Esophagus muscularis mucosa (tissue), 4 donors: Measurements from ENCODE around the gene PDGFC. TPM values are rescaled to one million over a fixed set of nuclear protein-coding genes. Genes with fewer than 3 reads are reported as not detected.

Experiments
- DNase-seq: peaks from one replicate; pipeline ENCODE4 v3.0.0-alpha.2; 2017; ENCODE audit errors: extremely low spot score
- H3K27ac ChIP-seq, 4 donors: fragments of 200-600 bp; sonication (generic); replicated peaks in 1 of 4; 1 replicate in 3 of 4; 2 replicates in 1 of 4; pipeline ENCODE4 v1.5.1; 2016 to 2019; ENCODE audit warnings: mild to moderate bottlenecking in 1 of 4
- H3K27me3 ChIP-seq, 4 donors: fragments of 200-600 bp; sonication (generic); one replicate each; pipeline versions ENCODE4 v1.5.1 to v1.6.0; 2016 to 2019
- H3K36me3 ChIP-seq, 4 donors: fragments of 200-600 bp; sonication (generic); one replicate each; pipeline ENCODE4 v1.5.1; 2016 to 2019
- H3K4me1 ChIP-seq, 4 donors: fragments of 200-600 bp; sonication (generic); one replicate each; pipeline ENCODE4 v1.5.1; 2016 to 2019
- H3K4me3 ChIP-seq, 4 donors: fragments of 200-600 bp; sonication (generic); 1 replicate in 2 of 4; 2 replicates in 2 of 4; pipeline ENCODE4 v1.5.1; 2016 to 2019; ENCODE audit warnings: mild to moderate bottlenecking in 4 of 4, moderate library complexity in 1 of 4
- H3K9me3 ChIP-seq, 4 donors: fragments of 200-600 bp; sonication (generic); 1 replicate in 3 of 4; 2 replicates in 1 of 4; pipeline ENCODE4 v1.5.1; 2016 to 2019
- CTCF ChIP-seq, 3 experiments: fragments of 200-600 bp in 2 of 3; fragments of 450-650 bp in 1 of 3; sonication (generic) in 2 of 3; IDR thresholded peaks; one replicate each; pipeline ENCODE4 v1.5.1; 2017 to 2019; ENCODE audit warnings: antibody characterized with exemption in 3 of 3, mild to moderate bottlenecking in 2 of 3, moderate library complexity in 1 of 3
- EP300 ChIP-seq: sonication (generic); formaldehyde crosslinking; IDR thresholded peaks from one replicate; pipeline ENCODE4 v1.6.1; 2017; ENCODE audit warnings: antibody characterized with exemption
- POLR2A ChIP-seq: fragments of 450-650 bp; IDR thresholded peaks from one replicate; pipeline ENCODE4 v1.6.1; 2017; ENCODE audit warnings: antibody characterized with exemption, moderate library complexity, mild to moderate bottlenecking, low read depth
- POLR2AphosphoS5 ChIP-seq, 2 donors: sonication (generic); formaldehyde crosslinking; IDR thresholded peaks; one replicate each; pipeline ENCODE4 v1.6.1; 2017; ENCODE audit warnings: antibody characterized with exemption in 2 of 2
- WGBS: methylation state at CpG from one replicate; pipeline ENCODE4 v1.1.5; 2018; 5-methylcytosine and 5-hydroxymethylcytosine counted together
- intact Hi-C: fragments of 100-400 bp; cut with DNase I; formaldehyde crosslinking; loops from one replicate; pipeline ENCODE4 v1.15.1; 2023
- total RNA-seq, 4 donors: library from RNA; depleted of rRNA; stranded (reverse); fragments of >200 nt; gene quantifications; one replicate each; pipeline versions ENCODE4 v1.1.0 to v1.2.1, GENCODE V29; 2016

PDGFC gene
- total RNA-seq, 4 donors from 2014 or later = 25.3 to 38.3 (median 30.0) TPM

- Histone ChIP-seq H3K4me1 (peaks cover 4 to 40% (median 22%) of the 10 kb centered on the region in 4 donors), H3K36me3 (no peaks in the 10 kb centered on the region), H3K27me3 (no peaks in the 10 kb centered on the region), H3K27ac (peak overlapping the region in 1 of 4 donors; percentile 63), H3K9me3 (no peaks in the 10 kb centered on the region), H3K4me3 (no peak overlapping the region)
- TF ChIP-seq CTCF (IDR thresholded peaks at IDR 0.05) = no peak
- TF ChIP-seq POLR2A = no peak
- no peak for TF ChIP-seq EP300
- no peak for TF ChIP-seq POLR2AphosphoS5 (IDR thresholded peaks at IDR 0.05)
- WGBS = 84% methylated on average over 4 of the region's 4 CpGs
- no peak for DNase-seq
- intact Hi-C loops = loop anchor here (10.0 kb wide), 1 partner anchor 134 kb away; no protein-coding TSS in a partner anchor
Measured at GRCh38 chr4:156830351-156830750, 141.2 kb downstream of the PDGFC start.

GRCh38 chr4:156829201-156829873, 142.3 kb downstream of the PDGFC start:
- peak overlapping the region; percentile 22 to 41 (median 34) for H3K4me3 ChIP-seq
- peaks cover 2 to 33% (median 18%) of the 10 kb centered on the region in 4 donors for H3K4me1 ChIP-seq
- H3K27ac ChIP-seq = peak overlapping the region; percentile 61 to 73 (median 68)
- WGBS = 27% methylated on average over 4 of the region's 4 CpGs
- TF ChIP-seq CTCF (IDR thresholded peaks at IDR 0.05) = no peak
- TF ChIP-seq EP300 = no peak
- TF ChIP-seq POLR2A = no peak
- no peak for TF ChIP-seq POLR2AphosphoS5 (IDR thresholded peaks at IDR 0.05)
- no peaks in the 10 kb centered on the region for H3K9me3 ChIP-seq
- intact Hi-C loops = no loop called here
- no peak for DNase-seq
- no peaks in the 10 kb centered on the region for H3K36me3 ChIP-seq
- H3K27me3 ChIP-seq = no peaks in the 10 kb centered on the region

GRCh38 chr4:156827519-156827918, 144.1 kb downstream of the PDGFC start:
- no peaks in the 10 kb centered on the region for H3K36me3 ChIP-seq
- H3K4me3 ChIP-seq = no peak overlapping the region
- H3K9me3 ChIP-seq = no peaks in the 10 kb centered on the region
- H3K27me3 ChIP-seq = no peaks in the 10 kb centered on the region
- no peak overlapping the region for H3K27ac ChIP-seq
- TF ChIP-seq POLR2A = no peak
- no peak for TF ChIP-seq POLR2AphosphoS5 (IDR thresholded peaks at IDR 0.05)
- no peak for TF ChIP-seq CTCF (IDR thresholded peaks at IDR 0.05)
- no peak for TF ChIP-seq EP300
- 92% methylated on average over 2 of the region's 2 CpGs for WGBS
- no peak for DNase-seq
- H3K4me1 ChIP-seq = peaks cover 0 to 28% (median 12%) of the 10 kb centered on the region in 4 donors
- intact Hi-C loops = no loop called here

GRCh38 chr4:156825074-156825473, 146.5 kb downstream of the PDGFC start:
- H3K27me3 ChIP-seq = no peaks in the 10 kb centered on the region
- no peak overlapping the region for H3K4me3 ChIP-seq
- no peak overlapping the region for H3K27ac ChIP-seq
- no peak for DNase-seq
- H3K36me3 ChIP-seq = no peaks in the 10 kb centered on the region
- TF ChIP-seq POLR2A (no peak), POLR2AphosphoS5 (IDR thresholded peaks at IDR 0.05) (no peak), CTCF (IDR thresholded peaks at IDR 0.05) (no peak), EP300 (no peak)
- peaks cover 0 to 25% (median 11%) of the 10 kb centered on the region in 4 donors for H3K4me1 ChIP-seq
- 96% methylated on average over 4 of the region's 4 CpGs for WGBS
- intact Hi-C loops = no loop called here
- no peaks in the 10 kb centered on the region for H3K9me3 ChIP-seq
